HFFc6 (cell line): ENCODE measurements around the gene CDH9. TPM values are rescaled to one million over a fixed set of nuclear protein-coding genes. Genes with fewer than 3 reads are reported as not detected.

Experiments
- DNase-seq: peaks from one replicate; pipeline ENCODE4 v3.0.0-alpha.2; 2018
- H3K27ac Mint-ChIP-seq: 2 replicates; pipeline ENCODE4 v1.8.0; 2020; ENCODE audit warnings: mild to moderate bottlenecking, mixed read lengths
- H3K27me3 Mint-ChIP-seq: 2 replicates; pipeline ENCODE4 v1.8.0; 2021; ENCODE audit warnings: mild to moderate bottlenecking, moderate library complexity, mixed read lengths; ENCODE audit not compliant: insufficient read depth
- H3K36me3 Mint-ChIP-seq: 2 replicates; pipeline ENCODE4 v1.8.0; 2021; ENCODE audit warnings: low read depth, mixed read lengths
- H3K4me1 Mint-ChIP-seq: 2 replicates; pipeline ENCODE4 v1.8.0; 2020; ENCODE audit warnings: low read depth, mixed read lengths
- H3K4me3 Mint-ChIP-seq: 2 replicates; pipeline ENCODE4 v1.8.0; 2020; ENCODE audit warnings: mild to moderate bottlenecking, moderate library complexity, mixed read lengths
- H3K9me3 Mint-ChIP-seq: 2 replicates; pipeline ENCODE4 v1.8.0; 2020; ENCODE audit warnings: mild to moderate bottlenecking, mixed read lengths
- total RNA-seq, 6 experiments: library from RNA; stranded (reverse); fragmentation: NEBNext Ultra II Directional; extraction: Animal tissue kit (Norgen Biotek cat#: 25700); gene quantifications; 2 replicates in 1 of 6; 3 replicates in 5 of 6; pipeline ENCODE4 v1.2.3, GENCODE V29; 2021
- TF ChIP-seq, protein P1 (sequence below): fragments of 200-600 bp; sonication (generic); IDR thresholded peaks from 2 replicates; pipeline ENCODE4 v1.5.0; 2021; ENCODE audit warnings: antibody characterized with exemption, mild to moderate bottlenecking

Gene CDH9
- total RNA-seq, 6 experiments from 2014 or later, result not detected

DNA sequence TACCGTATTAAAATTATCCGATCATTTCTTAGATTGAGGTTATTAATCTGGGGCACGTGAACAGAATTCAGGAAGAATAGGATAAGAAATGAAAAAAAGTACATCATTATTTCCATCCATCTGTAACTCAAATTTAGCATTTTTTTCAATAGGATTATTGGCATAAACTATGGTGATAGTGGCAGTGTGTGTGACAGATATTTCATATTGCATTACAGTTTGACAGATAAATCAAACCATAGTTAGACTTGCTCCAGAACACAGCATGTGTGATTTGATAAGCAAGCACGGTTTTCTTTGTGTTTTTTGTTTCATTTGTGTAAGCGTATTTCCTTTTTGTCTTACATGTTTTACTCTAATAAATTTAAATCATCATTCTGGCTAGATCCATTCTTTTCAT lies 155.0 kb downstream of the CDH9 start:
- Mint-ChIP-seq H3K36me3 (no peaks in the 10 kb centered on the region), H3K27ac (no peak overlapping the region)

DNA sequence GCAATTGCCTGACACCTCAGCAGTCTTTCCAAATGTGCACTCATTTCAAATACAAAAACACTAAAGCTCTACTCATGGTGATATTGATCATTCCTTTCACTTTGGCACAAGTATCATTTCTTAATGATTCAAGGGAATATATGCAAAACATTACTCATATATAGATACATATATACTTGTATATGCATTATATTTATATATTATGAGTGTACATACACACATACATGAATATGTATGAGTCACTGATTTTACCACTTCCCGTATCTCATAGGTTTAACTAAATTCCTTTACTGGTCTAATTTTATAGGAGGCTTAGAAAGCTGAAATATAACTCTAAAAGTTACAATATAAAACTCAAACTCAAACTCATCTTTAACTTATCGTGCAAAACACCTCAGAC lies 156.5 kb downstream of the CDH9 start:
- no peaks in the 10 kb centered on the region for H3K9me3 Mint-ChIP-seq
- TF ChIP-seq, protein P1, sequence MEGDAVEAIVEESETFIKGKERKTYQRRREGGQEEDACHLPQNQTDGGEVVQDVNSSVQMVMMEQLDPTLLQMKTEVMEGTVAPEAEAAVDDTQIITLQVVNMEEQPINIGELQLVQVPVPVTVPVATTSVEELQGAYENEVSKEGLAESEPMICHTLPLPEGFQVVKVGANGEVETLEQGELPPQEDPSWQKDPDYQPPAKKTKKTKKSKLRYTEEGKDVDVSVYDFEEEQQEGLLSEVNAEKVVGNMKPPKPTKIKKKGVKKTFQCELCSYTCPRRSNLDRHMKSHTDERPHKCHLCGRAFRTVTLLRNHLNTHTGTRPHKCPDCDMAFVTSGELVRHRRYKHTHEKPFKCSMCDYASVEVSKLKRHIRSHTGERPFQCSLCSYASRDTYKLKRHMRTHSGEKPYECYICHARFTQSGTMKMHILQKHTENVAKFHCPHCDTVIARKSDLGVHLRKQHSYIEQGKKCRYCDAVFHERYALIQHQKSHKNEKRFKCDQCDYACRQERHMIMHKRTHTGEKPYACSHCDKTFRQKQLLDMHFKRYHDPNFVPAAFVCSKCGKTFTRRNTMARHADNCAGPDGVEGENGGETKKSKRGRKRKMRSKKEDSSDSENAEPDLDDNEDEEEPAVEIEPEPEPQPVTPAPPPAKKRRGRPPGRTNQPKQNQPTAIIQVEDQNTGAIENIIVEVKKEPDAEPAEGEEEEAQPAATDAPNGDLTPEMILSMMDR, result no peak
- no peaks in the 10 kb centered on the region for H3K36me3 Mint-ChIP-seq

More for the DNA sequence above, 155.0 kb downstream of the CDH9 start:
- Mint-ChIP-seq H3K4me1 (no peaks in the 10 kb centered on the region), H3K9me3 (no peaks in the 10 kb centered on the region), H3K4me3 (no peak overlapping the region), H3K27me3 (no peaks in the 10 kb centered on the region)
- TF ChIP-seq, protein P1, result no peak
- no peak for DNase-seq

DNA sequence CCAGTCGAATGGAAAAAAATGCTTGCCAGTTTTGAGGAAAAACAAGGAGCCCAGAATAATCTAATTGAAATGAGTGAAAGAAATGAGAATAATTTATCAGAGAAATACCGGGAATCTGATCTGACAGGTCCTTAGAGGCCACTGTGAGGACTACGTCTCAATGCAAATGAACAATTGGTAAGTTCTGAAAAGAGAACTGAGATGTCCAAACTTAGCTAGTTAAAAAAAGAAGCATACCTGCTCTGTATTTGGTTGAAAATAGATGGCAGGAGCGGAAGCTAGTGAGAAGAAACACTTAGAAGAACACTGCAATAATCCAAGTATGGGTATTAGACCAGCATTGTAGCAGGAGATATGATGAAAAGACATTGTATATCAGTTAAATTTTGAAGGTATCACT lies 161.2 kb downstream of the CDH9 start:
- TF ChIP-seq, protein P1, result no peak
- H3K36me3 Mint-ChIP-seq, result no peaks in the 10 kb centered on the region

More for the DNA sequence above, 156.5 kb downstream of the CDH9 start:
- no peak for DNase-seq
- H3K4me3 Mint-ChIP-seq, result no peak overlapping the region
- H3K27me3 Mint-ChIP-seq, result no peaks in the 10 kb centered on the region
- no peak overlapping the region for H3K27ac Mint-ChIP-seq
- no peaks in the 10 kb centered on the region for H3K4me1 Mint-ChIP-seq

DNA sequence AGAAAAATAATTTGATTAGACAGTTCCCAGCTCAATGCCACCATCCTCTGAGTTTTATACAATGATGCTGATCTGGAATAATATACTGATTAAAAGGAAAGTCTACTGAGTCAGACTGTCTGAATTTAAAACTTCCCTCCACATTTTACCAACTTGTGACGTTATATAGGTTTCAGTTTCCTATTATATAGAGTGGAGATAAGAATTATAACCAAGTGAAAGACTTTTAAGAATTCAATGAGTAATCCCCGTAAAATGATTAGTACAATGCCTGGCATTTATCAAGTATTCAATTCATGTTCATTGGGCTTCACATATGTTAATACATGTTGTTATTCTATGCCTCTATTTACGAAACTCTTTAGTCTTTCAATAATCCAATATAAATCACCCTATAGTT lies 166.0 kb downstream of the CDH9 start:
- no peak for DNase-seq
- TF ChIP-seq, protein P1, result no peak
- peaks cover 9% of the 10 kb centered on the region for H3K9me3 Mint-ChIP-seq
- no peaks in the 10 kb centered on the region for H3K36me3 Mint-ChIP-seq
- no peaks in the 10 kb centered on the region for H3K27me3 Mint-ChIP-seq
- H3K4me1 Mint-ChIP-seq, result no peaks in the 10 kb centered on the region
- no peak overlapping the region for H3K27ac Mint-ChIP-seq
- H3K4me3 Mint-ChIP-seq, result no peak overlapping the region

More for the DNA sequence above, 161.2 kb downstream of the CDH9 start:
- no peak overlapping the region for H3K4me3 Mint-ChIP-seq
- no peaks in the 10 kb centered on the region for H3K4me1 Mint-ChIP-seq
- H3K27me3 Mint-ChIP-seq, result no peaks in the 10 kb centered on the region
- DNase-seq, result no peak
- H3K27ac Mint-ChIP-seq, result no peak overlapping the region
- H3K9me3 Mint-ChIP-seq, result peaks cover 5% of the 10 kb centered on the region

DNA sequence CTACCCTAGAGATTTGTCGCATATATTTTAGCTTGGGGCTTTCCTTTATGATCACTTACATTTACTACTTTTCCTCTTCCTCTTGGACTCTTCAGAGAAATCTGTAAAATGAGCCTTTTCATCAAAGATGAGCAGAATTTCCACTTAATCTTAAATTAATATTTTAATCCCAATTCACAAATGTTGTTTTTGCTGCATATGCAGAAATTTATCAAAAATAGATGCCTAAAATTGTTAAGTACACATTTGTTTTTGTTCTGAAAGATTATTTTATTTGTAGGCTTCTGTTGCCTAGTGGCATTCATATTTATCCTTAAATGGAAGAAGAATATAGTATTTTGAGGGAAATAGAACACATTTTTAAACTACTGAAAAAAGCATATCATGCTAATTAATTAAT lies 168.6 kb downstream of the CDH9 start:
- no peak overlapping the region for H3K4me3 Mint-ChIP-seq
- H3K4me1 Mint-ChIP-seq, result no peaks in the 10 kb centered on the region
- no peaks in the 10 kb centered on the region for H3K36me3 Mint-ChIP-seq
- DNase-seq, result no peak
- peaks cover 18% of the 10 kb centered on the region for H3K9me3 Mint-ChIP-seq
- TF ChIP-seq, protein P1, result no peak
- H3K27ac Mint-ChIP-seq, result no peak overlapping the region
- H3K27me3 Mint-ChIP-seq, result no peaks in the 10 kb centered on the region

DNA sequence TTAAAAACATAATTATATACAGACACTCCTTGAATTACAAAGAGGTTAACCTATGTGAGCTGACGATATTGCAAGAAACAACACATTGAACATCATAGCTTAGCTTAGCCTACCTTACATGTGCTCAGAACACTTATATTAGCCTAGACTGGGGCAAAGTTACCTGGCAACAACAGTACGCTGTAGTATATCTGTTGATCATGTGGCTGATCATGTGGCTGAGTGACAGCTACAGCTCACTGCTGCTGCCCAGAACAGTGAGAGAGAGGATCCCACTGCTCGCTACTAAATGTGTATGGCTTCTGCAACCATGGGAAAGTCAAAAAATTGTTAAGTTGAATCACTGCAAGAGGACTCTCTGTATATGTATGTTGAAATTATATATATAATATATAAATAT lies 169.9 kb downstream of the CDH9 start:
- DNase-seq, result no peak
- H3K27me3 Mint-ChIP-seq, result no peaks in the 10 kb centered on the region
- peaks cover 18% of the 10 kb centered on the region for H3K9me3 Mint-ChIP-seq
- no peaks in the 10 kb centered on the region for H3K4me1 Mint-ChIP-seq
- no peak overlapping the region for H3K27ac Mint-ChIP-seq
- no peaks in the 10 kb centered on the region for H3K36me3 Mint-ChIP-seq
- H3K4me3 Mint-ChIP-seq, result no peak overlapping the region
- TF ChIP-seq, protein P1, result no peak
